A549 (cell line): ENCODE results near the gene RNF225. TPM values are rescaled to one million over a fixed set of nuclear protein-coding genes. Genes with fewer than 3 reads are reported as not detected.
"Not testable (repeated sequence)": the region's sequence is repeated elsewhere in the genome, so short reads cannot be mapped to it uniquely, and the experiment has no call there.

ENCODE experiments used
- ATAC-seq, 2 experiments: fragments of 200-7000 bp in 1 of 2; fragments of >200 bp in 1 of 2; cut with Nextera tagmentation in 1 of 2; cut with Tn5 transposase in 1 of 2; 3 replicates each; pipeline versions ENCODE4 v1.8.0 to v1.9.1; 2018 to 2020; ENCODE audit warnings: mild to moderate bottlenecking in 1 of 2, moderate library complexity in 1 of 2
- CTCF ChIA-PET: fragments of 300-600 bp; sonication (Branson Sonifier 250); formaldehyde crosslinking; extraction: SDS; loops from one replicate; lab custom pipeline; 2021; ENCODE audit warnings: antibody characterized with exemption, inconsistent platforms; lab: Yijun Ruan, JAX
- POLR2A ChIA-PET: fragments of 350-600 bp; formaldehyde crosslinking; extraction: SDS; loops from one replicate; lab custom pipeline; 2021; ENCODE audit warnings: antibody characterized with exemption, inconsistent platforms; lab: Yijun Ruan, JAX
- DNase-seq, 2 experiments: peaks; one replicate each; pipeline versions ENCODE4 v3.0.0 to v3.0.0-alpha.2; 2011 to 2016; ENCODE audit warnings: low read depth in 1 of 2, low spot score in 1 of 2
- FAIRE-seq: peaks from 2 replicates; lab custom pipeline; 2011; peaks lifted over from hg19 to GRCh38; lab: Jason Lieb, UNC
- H3K27ac ChIP-seq, 2 experiments: fragments of >200 bp; sonication (Bioruptor Twin); formaldehyde crosslinking; 3 replicates each; pipeline ENCODE4 v1.5.1; 2016 to 2017
- H3K4me1 ChIP-seq: fragments of >200 bp; sonication (Bioruptor Twin); formaldehyde crosslinking; 3 replicates; pipeline ENCODE4 v1.6.1; 2016
- H3K4me2 ChIP-seq: fragments of >200 bp; sonication (Bioruptor Twin); formaldehyde crosslinking; 3 replicates; pipeline ENCODE4 v1.6.1; 2016
- H3K4me3 ChIP-seq: fragments of >200 bp; sonication (Bioruptor Twin); formaldehyde crosslinking; 3 replicates; pipeline ENCODE4 v1.5.1; 2016
- H3K9me3 ChIP-seq: fragments of >200 bp; sonication (Bioruptor Twin); formaldehyde crosslinking; 3 replicates; pipeline ENCODE4 v1.6.1; 2016
- MAX ChIP-seq: IDR thresholded peaks from 2 replicates; pipeline ENCODE4 v1.6.1; 2012
- MAZ ChIP-seq: fragments of 150-350 bp; IDR thresholded peaks from 2 replicates; pipeline ENCODE4 v1.6.1; 2014; ENCODE audit warnings: antibody characterized with exemption, low read depth, low read length, borderline replicate concordance
- NFE2L2 ChIP-seq: fragments of 150-350 bp; conservative IDR thresholded peaks from 2 replicates; pipeline ENCODE4 v1.6.1; 2014; ENCODE audit warnings: low read length
- SREBF2 ChIP-seq: fragments of 450-650 bp; IDR thresholded peaks from 2 replicates; pipeline ENCODE4 v1.6.1; 2014; ENCODE audit warnings: mild to moderate bottlenecking, moderate library complexity
- WGBS: methylation state at CpG from one replicate; pipeline ENCODE4 v1.1.6; 2017; ENCODE audit errors: missing lambda C conversion rate; 5-methylcytosine and 5-hydroxymethylcytosine counted together
- polyA plus RNA-seq, 4 experiments: library from polyadenylated mRNA; depleted of rRNA in 3 of 4; stranded (reverse); fragments of >200 nt; fragmentation: RNase III in 1 of 4; extraction: RNeasy Plus Mini Kit Qiagen cat#74134 plus additional on column Dnase treatment in 1 of 4; gene quantifications; 2 replicates in 3 of 4; 3 replicates in 1 of 4; pipeline ENCODE4 v1.2.3, GENCODE V29; 2011 to 2017
- small RNA-seq, 6 experiments: library from RNA; depleted of rRNA; stranded (forward); fragments of <200 nt; gene quantifications; one replicate each; pipeline ENCODE3, GENCODE V24; 2012

RNF225 gene
- polyA plus RNA-seq, 2 of the 4 experiments (the other 2 are of a cell fraction): not detected

DNA sequence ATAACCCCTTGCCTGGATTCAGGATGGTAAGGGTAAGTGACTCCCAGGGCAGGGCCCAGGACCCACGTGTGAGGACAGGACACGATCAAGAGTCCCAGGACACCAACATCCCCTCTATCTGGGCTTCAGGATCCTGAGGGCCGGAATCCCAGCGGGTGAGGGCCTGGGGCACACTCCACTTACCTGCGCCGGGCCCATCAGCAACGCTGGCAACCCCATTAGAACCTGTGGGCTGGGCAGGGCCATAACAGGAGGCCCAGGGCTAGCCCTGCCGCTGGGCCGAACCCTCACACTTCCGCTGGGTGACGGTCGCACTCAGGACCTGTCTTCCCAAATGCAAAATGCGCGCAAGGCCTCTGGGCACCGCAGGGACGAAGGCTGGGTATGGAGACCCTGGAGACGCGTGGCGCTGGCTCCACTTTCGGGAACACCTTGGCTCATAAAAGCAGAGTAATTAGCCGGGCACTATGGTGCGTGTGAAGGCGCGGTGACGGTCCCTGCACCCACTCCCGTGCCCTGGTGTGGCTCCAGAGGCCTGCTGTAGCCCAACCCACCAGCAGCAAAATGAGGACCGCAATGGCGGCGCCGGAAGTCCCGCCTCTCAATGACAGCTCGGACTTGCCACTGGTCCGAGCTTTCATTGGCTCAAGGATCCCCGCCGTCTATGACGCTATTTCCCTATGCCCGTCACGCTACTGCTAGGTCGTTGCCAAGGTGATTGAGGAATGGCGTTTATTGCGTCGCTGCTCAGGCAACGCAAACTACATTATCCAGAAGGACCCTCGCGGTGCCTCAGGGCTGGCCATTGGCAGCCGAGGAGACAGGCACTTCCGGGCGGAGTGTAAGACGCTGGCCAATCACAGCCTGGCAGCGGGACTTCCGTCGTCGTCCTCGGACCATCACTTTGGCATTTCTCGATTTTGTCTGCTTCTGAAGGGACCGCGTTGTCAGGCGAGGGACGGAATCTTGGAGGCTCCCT, 44.4 kb downstream of the RNF225 start, which contains the start of gene ZNF132:
Gene ZNF132 (minus strand): TSS at position 578 of the 979 bp plus-strand sequence. CDS start 332 bp downstream, at position 246.
- no peak for FAIRE-seq
- TF ChIP-seq SREBF2 (no peak), MAX (peak; percentile 35; the same call in 1 of the 2 replicates)
- TF ChIP-seq, all 56 proteins: peak for 1
- ChIA-PET POLR2A (no interaction called here), CTCF (interaction anchor here (1.7 kb wide), 1 partner anchor 78 kb away, joined by 4 read pairs; no protein-coding TSS in a partner anchor)
- Histone ChIP-seq H3K9me3 (peaks cover 82% of the 10 kb centered on the region), H3K4me3 (0 out of 3 replicates have a peak within 1 kb of the TSS, but pooled peaks have one; percentile 8), H3K4me1 (no peaks in the 10 kb centered on the region), H3K27ac (no peak within 1 kb of the TSS), H3K4me2 (0 out of 3 replicates have a peak within 1 kb of the TSS, but pooled peaks have one; percentile 14)
- DNase-seq (peak; percentile 44 to 85), ATAC-seq (peak; percentile 45 to 76; a peak in 3 of 6 replicates)
- WGBS: 60% methylated on average over 55 of the region's 59 CpGs

DNA sequence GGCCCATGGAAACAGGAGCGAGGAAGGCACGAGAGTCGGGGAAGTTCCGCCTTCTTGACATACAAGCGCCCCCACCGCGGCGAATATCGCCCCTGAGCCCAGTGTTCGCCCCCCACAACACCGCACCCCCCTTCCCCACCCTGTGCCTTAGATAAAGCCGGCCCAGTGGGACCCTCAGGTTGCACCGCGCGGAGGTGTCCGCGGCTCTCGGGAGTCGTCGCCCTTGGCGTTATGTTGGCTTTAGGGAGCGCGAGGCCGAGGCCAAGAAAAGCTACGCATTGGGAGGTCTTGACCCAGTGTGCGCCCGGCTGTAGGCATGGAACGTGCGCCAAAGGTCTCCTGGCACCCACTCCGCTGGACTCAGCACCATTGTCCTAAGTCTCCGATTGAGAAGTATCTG, 45.1 kb downstream of the RNF225 start:
- CTCF ChIA-PET: no interaction called here
- peaks cover 75% of the 10 kb centered on the region for H3K9me3 ChIP-seq
- H3K4me3 ChIP-seq: no peak overlapping the region
- no peak for TF ChIP-seq MAZ
- TF ChIP-seq NFE2L2: no peak
- DNase-seq: no peak
- H3K4me2 ChIP-seq: no peak overlapping the region
- POLR2A ChIA-PET: no interaction called here
- no peak overlapping the region for H3K27ac ChIP-seq
- WGBS: 83% methylated on average over 31 of the region's 31 CpGs
- no peak for FAIRE-seq
- no peak for ATAC-seq
- no peaks in the 10 kb centered on the region for H3K4me1 ChIP-seq

- not testable (repeated sequence) for H3K4me3 ChIP-seq, DNase-seq, ATAC-seq, H3K27ac ChIP-seq, H3K4me2 ChIP-seq, H3K4me1 ChIP-seq, FAIRE-seq
- peaks cover 68% of the 10 kb centered on the region for H3K9me3 ChIP-seq
- 47% methylated on average over 7 of the region's 7 CpGs for WGBS
- ChIA-PET CTCF (interaction anchor here (1.0 to 1.8 kb wide), 5 partner anchors 8 to 77 kb away, joined by 3 to 6 read pairs (median 4); partner anchors contain the start of gene ZBTB45), POLR2A (interaction anchor here (0.8 kb wide), 1 partner anchor 13 kb away, joined by 3 read pairs; no protein-coding TSS in a partner anchor)
These were observed 47.5 kb downstream of the RNF225 start for GRCh38 chr19:58442986-58443385.

Small RNA genes lying within 50 kb of the gene (small RNA-seq; reads per million reads assigned to genes)
- 0 to 0.04 (median 0) reads per million in 6 experiments for gene MIR4754
- gene RNA5SP473: 0 to 1.7 (median 0.13) reads per million in 6 experiments

Other genes starting within 250 kb of the RNF225 start
- gene ZNF329, start 244.9 kb upstream of the RNF225 start, polyA plus RNA-seq (2011; rRNA removed): 5.7 and 6.2 TPM in 2 replicates
- gene ZNF329, start 244.9 kb upstream of the RNF225 start, polyA plus RNA-seq (2017; fragmentation: RNase III; extraction: RNeasy Plus Mini Kit Qiagen cat#74134 plus additional on column Dnase treatment): 2.7 to 2.8 TPM (median 2.8 TPM) in 3 replicates
- 27.3 and 28.7 TPM in 2 replicates for gene ZNF274, start 212.6 kb upstream of the RNF225 start, polyA plus RNA-seq (2011; rRNA removed)
- gene ZNF274, start 212.6 kb upstream of the RNF225 start, polyA plus RNA-seq (2017; fragmentation: RNase III; extraction: RNeasy Plus Mini Kit Qiagen cat#74134 plus additional on column Dnase treatment): 15.8 to 18.8 TPM (median 18.3 TPM) in 3 replicates
- 32.7 and 33.1 TPM in 2 replicates for gene ZNF544, start 166.7 kb upstream of the RNF225 start, polyA plus RNA-seq (2011; rRNA removed)
- gene ZNF544, start 166.7 kb upstream of the RNF225 start, polyA plus RNA-seq (2017; fragmentation: RNase III; extraction: RNeasy Plus Mini Kit Qiagen cat#74134 plus additional on column Dnase treatment): 22.5 to 30.6 TPM (median 23.7 TPM) in 3 replicates
- gene ZNF8, start 116.7 kb upstream of the RNF225 start, polyA plus RNA-seq (2011; rRNA removed): 4.0 and 5.6 TPM in 2 replicates
- gene ZNF8, start 116.7 kb upstream of the RNF225 start, polyA plus RNA-seq (2017; fragmentation: RNase III; extraction: RNeasy Plus Mini Kit Qiagen cat#74134 plus additional on column Dnase treatment): 2.0 to 2.3 TPM (median 2.3 TPM) in 3 replicates
- 112 and 142 TPM in 2 replicates for gene ERVK3-1, start 90.3 kb upstream of the RNF225 start, polyA plus RNA-seq (2011; rRNA removed)
- gene ERVK3-1, start 90.3 kb upstream of the RNF225 start, polyA plus RNA-seq (2017; fragmentation: RNase III; extraction: RNeasy Plus Mini Kit Qiagen cat#74134 plus additional on column Dnase treatment): 104 to 126 TPM (median 109 TPM) in 3 replicates
- 4.4 and 5.3 TPM in 2 replicates for gene ZSCAN22, start 68.7 kb upstream of the RNF225 start, polyA plus RNA-seq (2011; rRNA removed)
- 2.0 to 2.2 TPM (median 2.0 TPM) in 3 replicates for gene ZSCAN22, start 68.7 kb upstream of the RNF225 start, polyA plus RNA-seq (2017; fragmentation: RNase III; extraction: RNeasy Plus Mini Kit Qiagen cat#74134 plus additional on column Dnase treatment)
- 1.5 and 2.5 TPM in 2 replicates for gene A1BG, start 42.2 kb upstream of the RNF225 start, polyA plus RNA-seq (2011; rRNA removed)
- 9.3 to 11.1 TPM (median 9.5 TPM) in 3 replicates for gene A1BG, start 42.2 kb upstream of the RNF225 start, polyA plus RNA-seq (2017; fragmentation: RNase III; extraction: RNeasy Plus Mini Kit Qiagen cat#74134 plus additional on column Dnase treatment)
- 1.1 and 1.4 TPM in 2 replicates for gene ZNF497, start 32.9 kb upstream of the RNF225 start, polyA plus RNA-seq (2011; rRNA removed)
- 1.6 to 2.4 TPM (median 2.0 TPM) in 3 replicates for gene ZNF497, start 32.9 kb upstream of the RNF225 start, polyA plus RNA-seq (2017; fragmentation: RNase III; extraction: RNeasy Plus Mini Kit Qiagen cat#74134 plus additional on column Dnase treatment)
- 0.70 and 0.74 TPM in 2 replicates for gene ZNF837, start 14.6 kb upstream of the RNF225 start, polyA plus RNA-seq (2011; rRNA removed)
- 0.62 to 1.1 TPM (median 1.0 TPM) in 3 replicates for gene ZNF837, start 14.6 kb upstream of the RNF225 start, polyA plus RNA-seq (2017; fragmentation: RNase III; extraction: RNeasy Plus Mini Kit Qiagen cat#74134 plus additional on column Dnase treatment)
- 2,475 and 2,940 TPM in 2 replicates for gene RPS5, start 8.4 kb upstream of the RNF225 start, polyA plus RNA-seq (2011; rRNA removed)
- 2,123 to 2,259 TPM (median 2,149 TPM) in 3 replicates for gene RPS5, start 8.4 kb upstream of the RNF225 start, polyA plus RNA-seq (2017; fragmentation: RNase III; extraction: RNeasy Plus Mini Kit Qiagen cat#74134 plus additional on column Dnase treatment)
- 18.2 and 21.2 TPM in 2 replicates for gene ZNF584, start 13.0 kb downstream of the RNF225 start, polyA plus RNA-seq (2011; rRNA removed)
- 13.6 to 15.6 TPM (median 14.8 TPM) in 3 replicates for gene ZNF584, start 13.0 kb downstream of the RNF225 start, polyA plus RNA-seq (2017; fragmentation: RNase III; extraction: RNeasy Plus Mini Kit Qiagen cat#74134 plus additional on column Dnase treatment)
- 0.16 and 0.19 TPM in 2 replicates for gene ZNF132, start 44.5 kb downstream of the RNF225 start, polyA plus RNA-seq (2011; rRNA removed)
- 0.05 to 0.13 TPM (median 0.09 TPM) in 3 replicates for gene ZNF132, start 44.5 kb downstream of the RNF225 start, polyA plus RNA-seq (2017; fragmentation: RNase III; extraction: RNeasy Plus Mini Kit Qiagen cat#74134 plus additional on column Dnase treatment)
- 3.8 and 4.1 TPM in 2 replicates for gene ZNF324B, start 56.0 kb downstream of the RNF225 start, polyA plus RNA-seq (2011; rRNA removed)
- gene ZNF324B, start 56.0 kb downstream of the RNF225 start, polyA plus RNA-seq (2017; fragmentation: RNase III; extraction: RNeasy Plus Mini Kit Qiagen cat#74134 plus additional on column Dnase treatment): 6.8 TPM in 3 replicates
- 3.0 and 3.1 TPM in 2 replicates for gene ZNF324, start 71.4 kb downstream of the RNF225 start, polyA plus RNA-seq (2011; rRNA removed)
- 6.4 to 6.9 TPM (median 6.9 TPM) in 3 replicates for gene ZNF324, start 71.4 kb downstream of the RNF225 start, polyA plus RNA-seq (2017; fragmentation: RNase III; extraction: RNeasy Plus Mini Kit Qiagen cat#74134 plus additional on column Dnase treatment)
- 6.2 and 7.4 TPM in 2 replicates for gene ZNF446, start 80.7 kb downstream of the RNF225 start, polyA plus RNA-seq (2011; rRNA removed)
- 9.9 to 12.5 TPM (median 11.0 TPM) in 3 replicates for gene ZNF446, start 80.7 kb downstream of the RNF225 start, polyA plus RNA-seq (2017; fragmentation: RNase III; extraction: RNeasy Plus Mini Kit Qiagen cat#74134 plus additional on column Dnase treatment)
- gene SLC27A5, start 116.3 kb downstream of the RNF225 start, polyA plus RNA-seq (2011; rRNA removed): 30.2 and 36.7 TPM in 2 replicates
- 36.7 to 40.4 TPM (median 37.8 TPM) in 3 replicates for gene SLC27A5, start 116.3 kb downstream of the RNF225 start, polyA plus RNA-seq (2017; fragmentation: RNase III; extraction: RNeasy Plus Mini Kit Qiagen cat#74134 plus additional on column Dnase treatment)
- gene ZBTB45, start 124.2 kb downstream of the RNF225 start, polyA plus RNA-seq (2011; rRNA removed): 6.2 and 6.4 TPM in 2 replicates
- 11.8 to 14.3 TPM (median 13.4 TPM) in 3 replicates for gene ZBTB45, start 124.2 kb downstream of the RNF225 start, polyA plus RNA-seq (2017; fragmentation: RNase III; extraction: RNeasy Plus Mini Kit Qiagen cat#74134 plus additional on column Dnase treatment)
- 576 and 735 TPM in 2 replicates for gene TRIM28, start 148.4 kb downstream of the RNF225 start, polyA plus RNA-seq (2011; rRNA removed)
- 656 to 743 TPM (median 666 TPM) in 3 replicates for gene TRIM28, start 148.4 kb downstream of the RNF225 start, polyA plus RNA-seq (2017; fragmentation: RNase III; extraction: RNeasy Plus Mini Kit Qiagen cat#74134 plus additional on column Dnase treatment)
- gene CHMP2A, start 159.4 kb downstream of the RNF225 start, polyA plus RNA-seq (2011; rRNA removed): 223 and 280 TPM in 2 replicates
- 192 to 227 TPM (median 198 TPM) in 3 replicates for gene CHMP2A, start 159.4 kb downstream of the RNF225 start, polyA plus RNA-seq (2017; fragmentation: RNase III; extraction: RNeasy Plus Mini Kit Qiagen cat#74134 plus additional on column Dnase treatment)
- gene UBE2M, start 163.0 kb downstream of the RNF225 start, polyA plus RNA-seq (2011; rRNA removed): 185 and 190 TPM in 2 replicates
- 135 to 139 TPM (median 137 TPM) in 3 replicates for gene UBE2M, start 163.0 kb downstream of the RNF225 start, polyA plus RNA-seq (2017; fragmentation: RNase III; extraction: RNeasy Plus Mini Kit Qiagen cat#74134 plus additional on column Dnase treatment)
- gene MZF1, start 177.7 kb downstream of the RNF225 start, polyA plus RNA-seq (2011; rRNA removed): 19.5 and 20.3 TPM in 2 replicates
- 19.1 to 21.7 TPM (median 20.3 TPM) in 3 replicates for gene MZF1, start 177.7 kb downstream of the RNF225 start, polyA plus RNA-seq (2017; fragmentation: RNase III; extraction: RNeasy Plus Mini Kit Qiagen cat#74134 plus additional on column Dnase treatment)